Stimulated activated naive CD4-positive, alpha-beta T cell treated with Interleukin-2 at 50 U/mL for 16 hours (primary cell): Measurements from ENCODE around the gene PFDN1.

ENCODE experiments used
- DNase-seq: peaks from one replicate; lab custom pipeline; 2025; lab: John Stamatoyannopoulos, UW

Gene PFDN1

DNA sequence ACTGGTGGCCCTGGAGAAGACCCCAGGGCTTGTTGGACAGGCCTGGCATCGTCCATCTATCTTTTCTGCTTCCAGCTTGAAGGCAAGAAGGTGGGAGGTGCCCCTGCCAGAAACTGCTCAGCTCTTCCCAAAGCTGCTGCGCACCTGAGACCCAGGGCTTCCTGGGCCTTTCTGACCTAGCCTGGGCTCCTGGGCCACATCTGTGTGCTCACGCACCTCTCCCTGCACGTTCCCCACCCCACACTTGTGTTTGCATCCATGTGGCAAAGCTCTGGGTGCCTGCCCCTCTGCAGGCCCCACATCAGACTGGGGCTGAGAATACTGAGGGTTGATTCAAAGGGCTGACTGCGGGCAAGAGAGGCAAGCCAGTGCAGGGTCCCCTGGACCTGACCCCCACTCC is 63.4 kb downstream of the PFDN1 start:
- DNase-seq, result no peak

- no peak for DNase-seq
Measured at GRCh38 chr5:140238756-140239155, 64.1 kb downstream of the PFDN1 start.

- DNase-seq, result no peak
Measured at GRCh38 chr5:140236891-140237598, 65.9 kb downstream of the PFDN1 start.

DNA sequence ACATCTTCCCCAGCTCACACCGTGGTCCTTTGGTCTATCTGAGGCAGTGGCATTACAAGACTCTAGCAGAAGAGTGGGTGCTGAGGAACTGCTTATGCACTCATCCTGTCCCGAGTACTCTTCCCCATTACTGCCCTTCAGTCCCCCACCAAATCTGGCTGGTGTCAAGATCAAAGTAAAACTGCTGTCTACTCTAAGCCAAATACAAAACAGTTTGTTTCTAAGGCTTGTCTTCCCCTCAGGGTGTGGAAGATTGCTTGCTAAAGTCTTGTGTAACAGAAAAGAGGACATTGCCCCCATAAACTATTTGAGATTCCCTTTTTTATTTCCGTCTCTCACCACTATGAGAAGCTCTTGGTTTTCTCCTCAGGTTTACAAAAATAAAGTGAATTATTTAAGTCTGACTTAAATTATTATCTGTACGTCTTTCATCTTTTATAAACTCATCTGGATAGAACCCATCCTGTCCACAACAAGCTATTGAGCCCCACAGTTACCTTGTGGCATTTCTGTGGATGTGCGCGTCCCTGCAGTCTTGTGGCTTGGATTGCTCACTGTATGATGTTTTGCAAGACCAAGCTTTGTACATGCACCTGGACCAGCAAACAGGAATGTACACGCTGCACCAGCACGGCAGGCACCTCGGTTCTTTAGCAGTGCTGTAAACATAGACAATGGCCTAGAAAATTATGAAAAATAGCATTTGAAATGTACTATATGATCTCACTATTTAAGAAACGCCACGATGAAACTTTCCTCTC is 66.9 kb downstream of the PFDN1 start:
- no peak for DNase-seq

DNA sequence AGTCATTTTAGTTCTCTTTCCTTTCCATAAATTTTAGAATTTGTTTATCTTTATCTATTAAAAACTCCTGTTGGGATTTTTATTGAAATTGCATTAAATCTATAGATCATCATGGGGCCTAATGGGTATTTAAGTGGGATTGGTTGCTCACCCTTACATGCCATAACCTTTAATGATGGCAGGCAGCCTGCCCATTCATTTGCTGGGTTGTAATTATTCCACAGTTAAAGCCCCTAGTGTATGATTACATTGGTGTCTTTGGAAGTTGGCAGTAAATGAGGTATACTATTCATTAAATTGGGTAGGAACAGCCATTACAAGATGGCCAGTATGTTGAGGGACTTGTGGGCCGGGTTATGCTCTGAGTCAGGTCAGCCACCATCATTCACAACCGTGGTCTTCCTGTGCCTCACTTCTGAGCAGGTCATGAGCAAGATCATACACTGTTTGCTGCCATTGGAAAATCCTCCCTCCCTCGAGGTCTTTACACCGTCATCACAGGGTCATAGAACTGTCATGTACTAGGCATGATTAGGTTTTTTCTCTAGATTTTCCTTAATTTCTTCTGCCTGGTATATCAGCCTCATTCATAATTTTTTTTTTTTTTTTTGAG is 68.4 kb downstream of the PFDN1 start:
- no peak for DNase-seq

- DNase-seq, result no peak
Measured at GRCh38 chr5:140232731-140233130, 70.2 kb downstream of the PFDN1 start.

GRCh38 chr5:140230373-140230772 is 72.5 kb downstream of the PFDN1 start:
- DNase-seq, result no peak

GRCh38 chr5:140228364-140228837 is 74.5 kb downstream of the PFDN1 start:
- DNase-seq, result no peak

GRCh38 chr5:140227046-140227445 is 75.9 kb downstream of the PFDN1 start:
- no peak for DNase-seq

DNA sequence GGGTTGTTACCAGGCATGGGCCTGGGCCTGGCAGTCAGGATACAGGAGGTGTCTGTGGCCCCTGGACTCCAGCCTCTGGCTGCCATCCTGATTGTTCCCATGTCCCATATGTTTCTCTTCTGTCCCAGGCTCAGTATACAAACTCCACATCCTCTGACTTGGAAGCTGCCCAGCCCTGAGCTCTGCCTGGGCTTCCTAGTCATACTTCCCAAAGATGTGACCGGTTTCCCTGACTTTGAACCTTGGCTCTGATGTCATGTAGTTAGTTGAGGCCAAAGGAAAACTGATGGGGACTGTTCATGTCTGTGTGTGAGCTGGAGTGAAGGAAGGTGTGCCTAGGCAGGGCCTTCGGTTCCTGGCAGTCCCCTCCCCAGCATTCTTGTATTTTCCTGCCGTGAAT is 77.5 kb downstream of the PFDN1 start:
- no peak for DNase-seq

DNA sequence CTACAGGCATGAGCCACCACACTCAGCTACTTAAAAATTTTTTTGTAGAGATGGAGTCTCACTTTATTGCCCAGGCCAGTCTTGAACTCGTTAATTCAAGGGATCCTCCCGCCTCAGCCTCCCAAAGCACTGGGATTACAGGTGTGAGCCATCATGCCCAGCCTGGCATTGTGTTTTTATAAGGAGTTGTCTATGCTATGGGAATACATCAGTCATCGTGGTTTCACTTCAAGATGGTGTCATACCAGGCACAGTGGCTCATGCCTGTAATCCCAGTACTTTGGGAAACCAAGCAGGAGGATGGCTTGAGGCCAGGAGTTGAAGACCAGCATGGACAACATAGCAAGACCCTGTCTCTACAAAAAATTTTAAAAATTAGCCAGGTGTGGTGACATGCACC is 78.2 kb downstream of the PFDN1 start:
- no peak for DNase-seq

GRCh38 chr5:140223567-140223966 is 79.3 kb downstream of the PFDN1 start:
- DNase-seq, result no peak

GRCh38 chr5:140222416-140222815 is 80.5 kb downstream of the PFDN1 start:
- DNase-seq, result no peak

GRCh38 chr5:140221697-140222223 is 81.1 kb downstream of the PFDN1 start:
- DNase-seq, result no peak

- no peak for DNase-seq
Measured at GRCh38 chr5:140220698-140221064, 82.2 kb downstream of the PFDN1 start.

GRCh38 chr5:140220032-140220697 is 82.7 kb downstream of the PFDN1 start:
- DNase-seq, result no peak

GRCh38 chr5:140219068-140219991 is 83.6 kb downstream of the PFDN1 start:
- no peak for DNase-seq

- no peak for DNase-seq
Measured at GRCh38 chr5:140217299-140218026, 85.4 kb downstream of the PFDN1 start.

DNA sequence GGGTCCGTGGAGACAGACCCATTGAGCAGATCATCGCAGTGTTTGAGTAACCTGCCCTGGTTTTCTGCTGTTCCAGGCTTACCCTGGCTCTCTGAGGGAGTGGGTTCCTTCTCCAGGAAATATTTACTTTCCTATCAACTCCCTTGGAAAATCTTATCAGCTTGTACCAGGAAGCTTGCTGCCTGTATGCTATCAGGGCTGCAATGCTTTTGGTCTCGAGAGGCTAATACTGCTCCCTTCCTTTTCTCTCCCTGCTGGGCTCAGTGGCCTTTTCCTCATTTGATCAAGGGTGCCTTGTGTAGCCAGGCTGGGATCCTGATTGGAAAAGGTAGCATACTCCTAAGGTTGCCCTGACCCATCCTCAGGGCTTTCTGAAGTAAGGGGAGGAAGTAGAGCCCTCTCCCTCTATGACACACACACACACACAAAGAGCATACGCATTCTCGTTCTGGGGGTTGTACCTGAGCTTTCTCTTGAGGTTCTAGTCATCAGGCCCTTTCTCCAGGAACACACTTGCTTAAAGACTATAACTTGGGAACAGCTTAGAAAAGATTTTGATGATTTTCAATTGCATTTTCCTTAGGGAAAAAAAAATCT is 86.3 kb downstream of the PFDN1 start:
- DNase-seq, result no peak

- no peak for DNase-seq
Measured at GRCh38 chr5:140215276-140215675, 87.6 kb downstream of the PFDN1 start.
